Measurements from ENCODE around the gene ZCCHC24. TPM values are rescaled to one million over a fixed set of nuclear protein-coding genes. Genes with fewer than 3 reads are reported as not detected.

ZCCHC24 gene
- total RNA-seq, 1 experiment from 2014 or later = 3.8 TPM

DNA sequence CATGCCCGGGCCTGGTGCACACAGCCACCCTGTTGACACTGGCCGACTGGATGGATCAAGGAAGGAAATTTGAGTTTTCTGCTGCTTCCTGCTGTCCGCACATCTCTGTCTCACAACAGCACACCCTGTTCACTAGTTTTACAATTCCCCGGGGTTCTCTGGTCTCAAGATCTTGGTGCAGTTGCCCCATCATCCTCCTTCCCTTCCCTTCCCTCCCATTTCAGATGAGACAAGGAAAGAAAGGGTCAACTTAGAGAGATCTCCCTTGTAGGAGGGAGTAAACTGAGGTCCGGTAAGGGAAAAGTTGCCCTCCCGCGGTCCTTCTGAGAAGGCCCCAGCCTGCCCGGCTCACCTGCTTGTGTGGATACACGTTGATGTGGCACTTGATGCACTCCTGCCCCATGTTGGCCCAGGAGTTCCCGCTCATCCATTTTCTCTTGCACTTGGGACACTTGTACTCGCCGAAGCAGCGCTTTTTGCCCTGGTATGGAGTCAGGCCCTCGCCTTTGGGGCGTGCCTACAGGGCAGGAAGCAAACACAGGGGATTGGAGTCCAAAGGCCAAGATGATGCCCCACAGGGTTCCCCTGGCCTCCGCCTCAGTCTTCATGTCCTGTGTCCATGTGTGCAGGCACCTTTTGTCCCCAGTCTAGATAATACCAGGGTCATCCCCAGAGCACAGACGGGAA, 51.4 kb downstream of the ZCCHC24 start:
- WGBS (ENCODE audit: extremely low coverage, insufficient read length, low lambda C conversion rate) = no CpG with 5 or more reads among the region's 17 CpGs
- Histone ChIP-seq H3K9ac (ENCODE audit: extremely low read depth, insufficient read length, low read length) (no peak overlapping the region), H3K4me2 (ENCODE audit: insufficient read depth, insufficient read length, low read length) (no peak overlapping the region)

More for the DNA sequence above, 51.4 kb downstream of the ZCCHC24 start:
- no peak overlapping the region for H4K91ac ChIP-seq (ENCODE audit: insufficient read length, low read depth, low read length)
- no peak overlapping the region for H2BK5ac ChIP-seq (ENCODE audit: insufficient read length, low read length)
- H3K9me3 Mint-ChIP-seq = no peaks in the 10 kb centered on the region
- no peak overlapping the region for H3K23ac ChIP-seq (ENCODE audit: insufficient read length, low read depth, low read length)
- H4K8ac ChIP-seq (replicated peaks; ENCODE audit: insufficient read length, low read depth, low read length) = no peak overlapping the region
- no peaks in the 10 kb centered on the region for H3K79me2 ChIP-seq (ENCODE audit: insufficient read depth, low read length)
- no peak overlapping the region for H3K4me3 Mint-ChIP-seq
- TF ChIP-seq, protein P1, sequence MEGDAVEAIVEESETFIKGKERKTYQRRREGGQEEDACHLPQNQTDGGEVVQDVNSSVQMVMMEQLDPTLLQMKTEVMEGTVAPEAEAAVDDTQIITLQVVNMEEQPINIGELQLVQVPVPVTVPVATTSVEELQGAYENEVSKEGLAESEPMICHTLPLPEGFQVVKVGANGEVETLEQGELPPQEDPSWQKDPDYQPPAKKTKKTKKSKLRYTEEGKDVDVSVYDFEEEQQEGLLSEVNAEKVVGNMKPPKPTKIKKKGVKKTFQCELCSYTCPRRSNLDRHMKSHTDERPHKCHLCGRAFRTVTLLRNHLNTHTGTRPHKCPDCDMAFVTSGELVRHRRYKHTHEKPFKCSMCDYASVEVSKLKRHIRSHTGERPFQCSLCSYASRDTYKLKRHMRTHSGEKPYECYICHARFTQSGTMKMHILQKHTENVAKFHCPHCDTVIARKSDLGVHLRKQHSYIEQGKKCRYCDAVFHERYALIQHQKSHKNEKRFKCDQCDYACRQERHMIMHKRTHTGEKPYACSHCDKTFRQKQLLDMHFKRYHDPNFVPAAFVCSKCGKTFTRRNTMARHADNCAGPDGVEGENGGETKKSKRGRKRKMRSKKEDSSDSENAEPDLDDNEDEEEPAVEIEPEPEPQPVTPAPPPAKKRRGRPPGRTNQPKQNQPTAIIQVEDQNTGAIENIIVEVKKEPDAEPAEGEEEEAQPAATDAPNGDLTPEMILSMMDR (conservative IDR thresholded peaks at IDR 0.05) = no peak
- H3K4me1 Mint-ChIP-seq = peaks cover 2 to 7% of the 10 kb centered on the region in 2 experiments
- H2BK12ac ChIP-seq (ENCODE audit: insufficient read length, low read depth, low read length) = no peak overlapping the region
- H3K79me1 ChIP-seq (ENCODE audit: insufficient read depth, low read depth, low read length, poor library complexity, severe bottlenecking) = no peaks in the 10 kb centered on the region
- no peak overlapping the region for H3T11ph ChIP-seq (ENCODE audit: low read length)
- DNase-seq = no peak
- no peak overlapping the region for H2BK20ac ChIP-seq (ENCODE audit: low read depth, low read length, poor library complexity, severe bottlenecking)
- H3K4ac ChIP-seq (ENCODE audit: low read depth, low read length) = no peak overlapping the region
- peaks cover 0 to 2% (median 0%) of the 10 kb centered on the region in 3 experiments; a peak in 2 of 7 replicates for H3K36me3 Mint-ChIP-seq (ENCODE audit: insufficient read depth in 1 of 3, low read depth in 3 of 3)
- no peak overlapping the region for H3K27ac ChIP-seq (ENCODE audit: insufficient read length, low read depth, low read length)
- no peaks in the 10 kb centered on the region for H3K23me2 ChIP-seq (ENCODE audit: insufficient read length, low read depth, low read length, poor library complexity, severe bottlenecking)
- peak overlapping the region in 2 of 3 experiments; percentile 28 to 88; a peak in 2 of 7 replicates for H3K27ac Mint-ChIP-seq
- no peak overlapping the region for H2AFZ ChIP-seq (ENCODE audit: low read length)
- H4K5ac ChIP-seq (ENCODE audit: insufficient read length, low read depth, low read length) = no peak overlapping the region
- H2BK120ac ChIP-seq (ENCODE audit: low read depth, low read length, poor library complexity, severe bottlenecking) = no peak overlapping the region
- H4K20me1 ChIP-seq (ENCODE audit: control insufficient read depth, insufficient read depth, insufficient read length) = no peaks in the 10 kb centered on the region
- H2AK5ac ChIP-seq (ENCODE audit: insufficient read length, low read length) = no peak overlapping the region
- peaks cover 3% of the 10 kb centered on the region for H3K27me3 Mint-ChIP-seq (ENCODE audit: low read depth)
- H3K27me3 ChIP-seq (ENCODE audit: insufficient read depth, low read length) = no peaks in the 10 kb centered on the region
- H3K4me1 ChIP-seq (ENCODE audit: insufficient read depth, low read length) = no peaks in the 10 kb centered on the region
- H2BK15ac ChIP-seq (ENCODE audit: low read depth, low read length) = no peak overlapping the region
- no peak overlapping the region for H3K56ac ChIP-seq (ENCODE audit: insufficient read length, low read depth, low read length)
- no peak overlapping the region; the same call in 1 of the 2 replicates for H3K14ac ChIP-seq (ENCODE audit: insufficient read depth, low read length)
- H3K18ac ChIP-seq (ENCODE audit: insufficient read length, low read depth, low read length) = no peak overlapping the region
- no peaks in the 10 kb centered on the region for H3K9me3 ChIP-seq (ENCODE audit: control insufficient read depth, low read depth, low read length)
